Measurements from ENCODE around the gene JMJD6. TPM values are rescaled to one million over a fixed set of nuclear protein-coding genes. Genes with fewer than 3 reads are reported as not detected.
"Not testable (repeated sequence)": the region's sequence is repeated elsewhere in the genome, so short reads cannot be mapped to it uniquely, and the experiment has no call there.

JMJD6 gene
- total RNA-seq, 2 experiments from 2014 or later: 39.9 to 71.2 TPM

GRCh38 chr17:76710863-76711611 is 15.4 kb downstream of the JMJD6 start, which contains the start of gene MXRA7:
TSS of gene MXRA7 (minus strand) at chr17:76710965. CDS start at chr17:76710946, 19 bp downstream.
- H3K79me2 ChIP-seq (ENCODE audit: insufficient read depth, low read depth, low read length): 0 out of 2 replicates have a peak, but pooled peaks cover 3% of the 10 kb centered on the region
- intact Hi-C loops (cut with micrococcal nuclease; ENCODE audit: unreplicated experiment): no loop called here
- peak; percentile 60 for DNase-seq (ENCODE audit: low spot score)
- no peak within 1 kb of the TSS for H3K27ac ChIP-seq (ENCODE audit: low read depth, low read length, poor library complexity, severe bottlenecking)
- peak within 1 kb of the TSS; percentile 54 for H3K4me2 ChIP-seq (ENCODE audit: low read length)
- no peaks in the 10 kb centered on the region; the same call in 1 of the 2 replicates for H4K20me1 ChIP-seq (ENCODE audit: insufficient read depth, low read length)
- H3K9me3 ChIP-seq (ENCODE audit: low read length): no peaks in the 10 kb centered on the region
- peaks cover 29% of the 10 kb centered on the region for H3K36me3 ChIP-seq (ENCODE audit: insufficient read depth, low read length)
- peaks cover 26% of the 10 kb centered on the region for H3K4me1 ChIP-seq (ENCODE audit: insufficient read depth, low read length, poor library complexity, severe bottlenecking)
- TF ChIP-seq EZH2phosphoT487 (IDR thresholded peaks at IDR 0.05; ENCODE audit: borderline replicate concordance, low read depth, low read length) (no peak), CTCF (conservative IDR thresholded peaks at IDR 0.05; ENCODE audit: low read length) (no peak)
- no TSS peak for BruUV-seq (replicated peaks)
- no peak within 1 kb of the TSS for H2AFZ ChIP-seq (ENCODE audit: low read length)
- peak within 1 kb of the TSS; percentile 51 for H3K4me3 ChIP-seq (ENCODE audit: low read depth, low read length, poor library complexity, severe bottlenecking)
- POLR2A ChIA-PET: no interaction called here
- CTCF ChIA-PET (ENCODE audit: unreplicated experiment): interaction anchor here (0.5 kb wide), 1 partner anchor 229 kb away, joined by 3 read pairs; no protein-coding TSS in a partner anchor
- H3K9me2 ChIP-seq (ENCODE audit: insufficient read depth, low read length): no peaks in the 10 kb centered on the region

GRCh38 chr17:76709951-76710862 is 16.2 kb downstream of the JMJD6 start:
- DNase-seq (ENCODE audit: low spot score): not testable (repeated sequence)

More at GRCh38 chr17:76709951-76710862, 16.2 kb downstream of the JMJD6 start:
- 0 out of 2 replicates have a peak, but pooled peaks have one; percentile 58 for TF ChIP-seq EZH2phosphoT487 (IDR thresholded peaks at IDR 0.05; ENCODE audit: borderline replicate concordance, low read depth, low read length)
- H4K20me1 ChIP-seq (ENCODE audit: insufficient read depth, low read length); BruUV-seq (replicated peaks); H3K79me2 ChIP-seq (ENCODE audit: insufficient read depth, low read depth, low read length); H3K9me3 ChIP-seq (ENCODE audit: low read length); H2AFZ ChIP-seq (ENCODE audit: low read length); intact Hi-C loops (cut with micrococcal nuclease; ENCODE audit: unreplicated experiment); POLR2A ChIA-PET; H3K9me2 ChIP-seq (ENCODE audit: insufficient read depth, low read length); H3K27ac ChIP-seq (ENCODE audit: low read depth, low read length, poor library complexity, severe bottlenecking): not testable (repeated sequence)
- Histone ChIP-seq H3K36me3 (ENCODE audit: insufficient read depth, low read length) (peaks cover 21% of the 10 kb centered on the region; the same call in 1 of the 2 replicates), H3K4me2 (ENCODE audit: low read length) (peak overlapping the region; percentile 50), H3K4me3 (ENCODE audit: low read depth, low read length, poor library complexity, severe bottlenecking) (peak overlapping the region; percentile 43), H3K4me1 (ENCODE audit: insufficient read depth, low read length, poor library complexity, severe bottlenecking) (peaks cover 19% of the 10 kb centered on the region)
- CTCF ChIA-PET (ENCODE audit: unreplicated experiment): interaction anchor here (0.6 kb wide), 1 partner anchor 20 kb away, joined by 3 read pairs; no protein-coding TSS in a partner anchor
